PC-9 (cell line): ENCODE data around the gene SPIRE2. TPM values are rescaled to one million over a fixed set of nuclear protein-coding genes. Genes with fewer than 3 reads are reported as not detected.

Experiments used
- BruUV-seq: library from RNA; stranded (reverse); fragments of 400-500 nt; replicated peaks from 2 replicates; lab custom pipeline; 2021; lab: Mats Ljungman, UMichigan
- CTCF ChIA-PET: fragments of 300-600 bp; sonication (Branson Sonifier 250); formaldehyde crosslinking; loops from one replicate; lab custom pipeline; 2022; ENCODE audit warnings: antibody characterized with exemption; lab: Charles Lee
- POLR2A ChIA-PET: fragments of 300-600 bp; sonication (Branson Sonifier 250); formaldehyde crosslinking; loops from one replicate; lab custom pipeline; 2022; ENCODE audit warnings: antibody characterized with exemption; ENCODE audit not compliant: unreplicated experiment; lab: Charles Lee
- DNase-seq, 2 experiments: peaks; one replicate each; pipeline versions ENCODE4 v3.0.0 to v3.0.0-alpha.2; 2015 to 2022; ENCODE audit warnings: mixed read lengths in 1 of 2
- H2AFZ ChIP-seq: fragments of 200-600 bp; sonication (generic); 2 replicates; pipeline ENCODE4 v1.8.1; 2017; ENCODE audit warnings: antibody characterized with exemption
- H3F3A ChIP-seq: fragments of 200-600 bp; sonication (generic); 2 replicates; pipeline ENCODE4 v1.8.1; 2017; ENCODE audit warnings: antibody characterized with exemption, mild to moderate bottlenecking, low read depth; ENCODE audit not compliant: insufficient read depth
- H3K27ac ChIP-seq: fragments of 200-600 bp; sonication (generic); 2 replicates; pipeline ENCODE4 v1.6.1; 2016; ENCODE audit warnings: mixed run types
- H3K27me3 ChIP-seq: fragments of 200-600 bp; sonication (generic); 2 replicates; pipeline ENCODE4 v1.6.1; 2016; ENCODE audit warnings: low read depth, mixed run types; ENCODE audit not compliant: insufficient read depth
- H3K36me3 ChIP-seq: fragments of 200-600 bp; sonication (generic); 2 replicates; pipeline ENCODE4 v1.6.1; 2016; ENCODE audit warnings: low read depth, mixed run types
- H3K4me1 ChIP-seq: fragments of 200-600 bp; sonication (generic); replicated peaks from 2 replicates; pipeline ENCODE4 v1.6.1; 2016; ENCODE audit warnings: mixed run types; ENCODE audit not compliant: insufficient read depth
- H3K4me2 ChIP-seq: fragments of 200-600 bp; sonication (generic); 2 replicates; pipeline ENCODE4 v1.6.1; 2017; ENCODE audit warnings: mixed run types
- H3K4me3 ChIP-seq: fragments of 200-600 bp; sonication (generic); 2 replicates; pipeline ENCODE4 v1.6.1; 2016; ENCODE audit warnings: mixed run types
- H3K79me2 ChIP-seq: fragments of 200-600 bp; sonication (generic); 2 replicates; pipeline ENCODE4 v1.6.1; 2017; ENCODE audit warnings: low read depth, mixed run types
- H3K9me2 ChIP-seq: fragments of 200-600 bp; sonication (generic); 2 replicates; pipeline ENCODE4 v1.8.1; 2017; ENCODE audit warnings: mild to moderate bottlenecking; ENCODE audit not compliant: insufficient read depth
- H3K9me3 ChIP-seq: fragments of 200-600 bp; sonication (generic); 2 replicates; pipeline ENCODE4 v1.8.1; 2016; ENCODE audit warnings: low read depth; ENCODE audit not compliant: insufficient read depth
- H4K20me1 ChIP-seq: fragments of 200-600 bp; sonication (generic); 2 replicates; pipeline ENCODE4 v1.8.1; 2017; ENCODE audit not compliant: insufficient read depth
- EZH2 ChIP-seq: fragments of 200-600 bp; sonication (generic); IDR thresholded peaks from 2 replicates; pipeline ENCODE4 v1.8.0; 2017; ENCODE audit warnings: antibody characterized with exemption, low read depth
- intact Hi-C: fragments of 100-400 bp; cut with micrococcal nuclease; formaldehyde crosslinking; loops from one replicate; pipeline ENCODE4 v1.10.0; 2022; ENCODE audit not compliant: unreplicated experiment
- total RNA-seq: library from RNA; stranded (reverse); gene quantifications from 2 replicates; pipeline ENCODE4 v1.2.3, GENCODE V29; 2021
- TF ChIP-seq, protein P1 (sequence below): fragments of 200-600 bp; sonication (generic); conservative IDR thresholded peaks from 2 replicates; pipeline ENCODE4 v1.6.1; 2017; ENCODE audit warnings: mixed run types, antibody characterized with exemption, mild to moderate bottlenecking, moderate library complexity

The SPIRE2 gene
- total RNA-seq, 1 experiment from 2014 or later: 34.5 TPM

DNA sequence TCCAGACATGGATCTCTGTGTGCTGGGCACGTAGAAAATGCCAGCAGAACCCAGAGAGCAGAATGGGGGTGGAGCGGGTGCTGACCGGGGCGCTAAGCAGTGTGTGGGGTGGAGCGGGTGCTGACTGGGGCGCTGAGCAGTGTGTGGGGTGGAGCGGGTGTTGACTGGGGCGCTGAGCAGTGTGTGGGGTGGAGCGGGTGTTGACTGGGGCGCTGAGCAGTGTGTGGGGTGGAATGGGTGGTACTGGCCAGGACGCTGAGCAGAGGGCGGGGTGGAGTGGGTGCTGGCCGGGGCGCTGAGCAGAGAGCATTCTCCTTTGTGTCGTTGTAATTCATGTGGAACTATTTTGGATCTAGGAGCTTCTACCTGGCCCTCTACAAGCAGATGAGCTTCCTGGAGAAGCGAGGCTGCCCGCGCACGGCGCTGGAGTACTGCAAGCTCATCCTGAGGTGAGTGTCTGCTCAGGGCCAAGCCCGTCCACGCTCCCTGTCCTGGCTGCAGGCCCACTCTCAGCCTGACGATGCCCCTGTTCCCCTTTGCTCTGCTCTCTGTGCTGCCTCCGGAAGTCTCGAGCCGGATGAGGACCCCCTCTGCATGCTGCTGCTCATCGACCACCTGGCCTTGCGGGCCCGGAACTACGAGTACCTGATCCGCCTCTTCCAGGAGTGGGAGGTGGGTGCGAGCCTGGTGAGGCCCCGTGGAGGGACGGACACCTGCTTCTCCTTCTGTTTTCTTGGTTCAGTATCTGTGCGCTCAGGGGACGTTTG lies 70.1 kb downstream of the SPIRE2 start:
- no peak overlapping the region for H3K4me2 ChIP-seq
- ChIA-PET CTCF (no interaction called here), POLR2A (no interaction called here)
- TF ChIP-seq, protein P1, sequence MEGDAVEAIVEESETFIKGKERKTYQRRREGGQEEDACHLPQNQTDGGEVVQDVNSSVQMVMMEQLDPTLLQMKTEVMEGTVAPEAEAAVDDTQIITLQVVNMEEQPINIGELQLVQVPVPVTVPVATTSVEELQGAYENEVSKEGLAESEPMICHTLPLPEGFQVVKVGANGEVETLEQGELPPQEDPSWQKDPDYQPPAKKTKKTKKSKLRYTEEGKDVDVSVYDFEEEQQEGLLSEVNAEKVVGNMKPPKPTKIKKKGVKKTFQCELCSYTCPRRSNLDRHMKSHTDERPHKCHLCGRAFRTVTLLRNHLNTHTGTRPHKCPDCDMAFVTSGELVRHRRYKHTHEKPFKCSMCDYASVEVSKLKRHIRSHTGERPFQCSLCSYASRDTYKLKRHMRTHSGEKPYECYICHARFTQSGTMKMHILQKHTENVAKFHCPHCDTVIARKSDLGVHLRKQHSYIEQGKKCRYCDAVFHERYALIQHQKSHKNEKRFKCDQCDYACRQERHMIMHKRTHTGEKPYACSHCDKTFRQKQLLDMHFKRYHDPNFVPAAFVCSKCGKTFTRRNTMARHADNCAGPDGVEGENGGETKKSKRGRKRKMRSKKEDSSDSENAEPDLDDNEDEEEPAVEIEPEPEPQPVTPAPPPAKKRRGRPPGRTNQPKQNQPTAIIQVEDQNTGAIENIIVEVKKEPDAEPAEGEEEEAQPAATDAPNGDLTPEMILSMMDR: no peak
- no peak for TF ChIP-seq EZH2
- no peak overlapping the region for H2AFZ ChIP-seq
- BruUV-seq: no TSS peak
- intact Hi-C loops: no loop called here
- H3K9me3 ChIP-seq: no peaks in the 10 kb centered on the region
- H3F3A ChIP-seq: no peaks in the 10 kb centered on the region; the same call in 1 of the 2 replicates
- H3K36me3 ChIP-seq: peaks cover 12% of the 10 kb centered on the region
- no peaks in the 10 kb centered on the region for H3K79me2 ChIP-seq
- no peaks in the 10 kb centered on the region for H3K9me2 ChIP-seq
- no peaks in the 10 kb centered on the region for H3K27me3 ChIP-seq
- H3K4me3 ChIP-seq: no peak overlapping the region
- H4K20me1 ChIP-seq: no peaks in the 10 kb centered on the region; the same call in 1 of the 2 replicates
- no peak for DNase-seq
- H3K27ac ChIP-seq: no peak overlapping the region
- H3K4me1 ChIP-seq: no peaks in the 10 kb centered on the region

DNA sequence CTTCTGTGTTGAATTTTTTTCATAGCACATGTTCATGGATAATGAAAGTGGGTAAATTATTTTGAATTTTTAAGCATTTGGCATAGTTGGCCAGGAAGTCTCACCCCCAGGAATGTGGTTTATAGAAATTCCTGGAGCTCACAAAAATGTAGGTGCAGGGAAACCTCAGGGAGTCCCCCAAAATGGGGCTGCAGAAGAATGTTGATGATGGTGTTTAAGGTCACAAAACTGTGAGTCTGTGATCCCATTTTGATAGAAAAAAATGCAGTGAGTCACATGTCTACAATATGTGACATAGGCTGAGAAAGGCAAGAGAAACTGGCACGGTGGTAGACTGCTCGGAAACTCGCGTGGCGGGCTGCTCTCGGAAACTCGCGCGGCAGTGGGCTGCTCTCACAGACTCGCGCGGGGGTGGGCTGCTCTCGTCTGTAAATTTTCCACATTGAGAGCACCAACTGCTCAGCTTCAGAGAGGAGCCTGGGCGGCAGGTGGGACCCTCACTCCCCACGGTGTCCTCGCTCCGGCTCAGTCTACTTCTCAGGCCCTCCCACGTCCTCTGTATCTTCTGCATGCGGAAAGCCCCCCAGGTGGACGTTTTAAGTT lies 71.7 kb downstream of the SPIRE2 start:
- Histone ChIP-seq H3K4me1 (0 out of 2 replicates have a peak, but pooled peaks cover 11% of the 10 kb centered on the region), H3K27me3 (no peaks in the 10 kb centered on the region), H3K27ac (no peak overlapping the region), H3K9me3 (no peaks in the 10 kb centered on the region), H3K4me2 (no peak overlapping the region), H3F3A (no peaks in the 10 kb centered on the region; the same call in 1 of the 2 replicates), H3K9me2 (no peaks in the 10 kb centered on the region), H3K79me2 (no peaks in the 10 kb centered on the region), H4K20me1 (no peaks in the 10 kb centered on the region; the same call in 1 of the 2 replicates), H3K36me3 (peaks cover 12% of the 10 kb centered on the region), H2AFZ (no peak overlapping the region), H3K4me3 (no peak overlapping the region)
- POLR2A ChIA-PET: interaction anchor here (0.5 kb wide), 1 partner anchor 120 kb away, joined by 3 read pairs; no protein-coding TSS in a partner anchor
- intact Hi-C loops: no loop called here
- BruUV-seq: no TSS peak
- TF ChIP-seq, protein P1: no peak
- no peak for TF ChIP-seq EZH2
- DNase-seq: no peak
- CTCF ChIA-PET: no interaction called here

DNA sequence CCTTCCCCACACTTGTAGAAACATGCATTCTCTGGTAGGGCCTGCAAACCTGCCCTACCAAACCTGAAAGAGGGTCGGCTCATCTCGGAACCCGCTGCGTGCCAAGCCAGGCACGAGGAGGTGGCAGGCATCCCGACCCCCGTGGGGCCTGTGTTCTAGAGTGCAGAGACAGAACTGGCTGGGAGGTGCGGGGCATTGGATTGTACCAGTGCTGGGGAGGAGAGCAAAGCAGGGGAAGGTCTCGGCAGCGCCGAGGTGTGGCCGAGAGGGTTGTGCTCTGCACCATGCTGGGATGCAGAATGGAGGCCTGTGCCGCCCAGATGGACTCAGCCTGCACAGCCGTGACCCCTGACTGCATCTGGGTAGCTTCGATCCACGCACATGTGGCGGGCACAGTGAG lies 72.6 kb downstream of the SPIRE2 start:
- Histone ChIP-seq H3F3A (peaks cover 5% of the 10 kb centered on the region; the same call in 1 of the 2 replicates), H2AFZ (no peak overlapping the region), H3K36me3 (peaks cover 12% of the 10 kb centered on the region), H3K4me1 (0 out of 2 replicates have a peak, but pooled peaks cover 11% of the 10 kb centered on the region), H3K9me3 (no peaks in the 10 kb centered on the region), H4K20me1 (no peaks in the 10 kb centered on the region), H3K9me2 (no peaks in the 10 kb centered on the region), H3K27me3 (no peaks in the 10 kb centered on the region), H3K79me2 (no peaks in the 10 kb centered on the region), H3K4me3 (no peak overlapping the region), H3K4me2 (no peak overlapping the region), H3K27ac (no peak overlapping the region)
- TF ChIP-seq, protein P1: no peak
- TF ChIP-seq EZH2: no peak
- no TSS peak for BruUV-seq
- ChIA-PET POLR2A (no interaction called here), CTCF (no interaction called here)
- intact Hi-C loops: no loop called here
- DNase-seq: no peak
